Panc1 (cell line): ENCODE results near the gene STXBP1. TPM values are rescaled to one million over a fixed set of nuclear protein-coding genes. Genes with fewer than 3 reads are reported as not detected.

Source experiments
- ATAC-seq: fragments of 200-7000 bp; cut with Tn5 transposase; 2 replicates; pipeline ENCODE4 v1.9.1; 2020; ENCODE audit warnings: mild to moderate bottlenecking, moderate library complexity
- BruUV-seq: library from RNA; stranded (reverse); fragments of 400-500 nt; replicated peaks from 2 replicates; lab custom pipeline; 2021; lab: Mats Ljungman, UMichigan
- CTCF ChIA-PET: fragments of 300-600 bp; sonication (Branson Sonifier 250); formaldehyde crosslinking; loops from one replicate; lab custom pipeline; 2022; ENCODE audit warnings: antibody characterized with exemption; lab: Charles Lee
- POLR2A ChIA-PET: fragments of 300-600 bp; sonication (Branson Sonifier 250); formaldehyde crosslinking; loops from one replicate; lab custom pipeline; 2022; ENCODE audit warnings: antibody characterized with exemption; lab: Charles Lee
- DNase-seq: peaks from one replicate; pipeline ENCODE4 v3.0.0-alpha.2; 2010; ENCODE audit warnings: low read depth, low spot score
- H3K27ac ChIP-seq: 2 replicates; pipeline ENCODE4 v1.5.1; 2011; ENCODE audit warnings: mild to moderate bottlenecking, low read length, inconsistent platforms
- H3K27me3 ChIP-seq: fragments of 200-500 bp; sonication (Bioruptor generic); 2 replicates; pipeline ENCODE4 v1.6.0; 2014; ENCODE audit warnings: low read length, inconsistent platforms; ENCODE audit not compliant: control insufficient read depth, insufficient read depth
- H3K36me3 ChIP-seq: fragments of 200-500 bp; sonication (Bioruptor generic); 2 replicates; pipeline ENCODE4 v1.5.1; 2014; ENCODE audit warnings: inconsistent platforms, mild to moderate bottlenecking, low read length, moderate library complexity; ENCODE audit not compliant: control insufficient read depth, insufficient read depth
- H3K4me1 ChIP-seq: 2 replicates; pipeline ENCODE4 v1.5.1; 2011; ENCODE audit warnings: inconsistent platforms, mild to moderate bottlenecking, low read length, moderate library complexity; ENCODE audit not compliant: control insufficient read depth, insufficient read depth
- H3K4me3 ChIP-seq, 2 experiments: 2 replicates each; pipeline ENCODE4 v1.5.1; 2011 to 2012; ENCODE audit warnings: low read depth in 2 of 2, low read length in 2 of 2, mild to moderate bottlenecking in 2 of 2, inconsistent platforms in 1 of 2, moderate library complexity in 1 of 2
- H3K9me3 ChIP-seq: fragments of 200-500 bp; sonication (Bioruptor generic); 2 replicates; pipeline ENCODE4 v1.5.1; 2014; ENCODE audit warnings: low read depth, mild to moderate bottlenecking, inconsistent platforms, low read length, moderate library complexity; ENCODE audit not compliant: control insufficient read depth, insufficient read depth
- CTCF ChIP-seq: fragments of 450-650 bp; IDR thresholded peaks from 2 replicates; pipeline ENCODE4 v1.5.1; 2017; ENCODE audit warnings: mild to moderate bottlenecking
- POLR2AphosphoS5 ChIP-seq: IDR thresholded peaks from 2 replicates; pipeline ENCODE4 v1.6.1; 2012; ENCODE audit warnings: mild to moderate bottlenecking, low read depth, low read length, moderate library complexity
- REST ChIP-seq, 2 experiments: IDR thresholded peaks; 2 replicates each; pipeline ENCODE4 v1.6.1; 2011 to 2012; ENCODE audit warnings: low read depth in 2 of 2, control low read depth in 1 of 2, low read length in 1 of 2, mild to moderate bottlenecking in 1 of 2, moderate library complexity in 1 of 2; ENCODE audit not compliant: insufficient read depth in 1 of 2
- SIN3A ChIP-seq: IDR thresholded peaks from 2 replicates; pipeline ENCODE4 v1.6.1; 2012; ENCODE audit warnings: low read depth, mild to moderate bottlenecking, low read length, moderate library complexity, borderline replicate concordance; ENCODE audit not compliant: insufficient read depth
- TCF7L2 ChIP-seq: IDR thresholded peaks from 2 replicates; pipeline ENCODE4 v1.6.1; 2011; ENCODE audit warnings: mild to moderate bottlenecking, low read depth, low read length, inconsistent platforms
- in situ Hi-C: cut with HindIII; loops from 2 replicates; pipeline ENCODE4 v1.10.0; 2016; ENCODE audit warnings: low sequenced_read_pairs, low pct_unique_long_range_greater_than_20kb
- intact Hi-C: fragments of 100-400 bp; cut with micrococcal nuclease; formaldehyde crosslinking; loops from one replicate; pipeline ENCODE4 v1.10.0; 2022; ENCODE audit not compliant: unreplicated experiment
- total RNA-seq: library from RNA; stranded (reverse); gene quantifications from one replicate; pipeline ENCODE4 v1.2.1, GENCODE V29; 2021; ENCODE audit not compliant: unreplicated experiment

The STXBP1 gene
- total RNA-seq, 1 experiment from 2014 or later: 67.5 TPM

GRCh38 chr9:127730799-127731410 is 118.8 kb downstream of the STXBP1 start:
- in situ Hi-C loops (no loop called here), intact Hi-C loops (loop anchor here (10.0 kb wide), 1 partner anchor 146 kb away; no protein-coding TSS in a partner anchor)
- ChIA-PET CTCF (no interaction called here), POLR2A (no interaction called here)
- no peak overlapping the region for H3K27ac ChIP-seq
- DNase-seq (no peak), ATAC-seq (no peak)
- TF ChIP-seq REST (IDR thresholded peaks at IDR 0.05; ENCODE audit: insufficient read depth in 1 of 2, low read depth in 2 of 2, low read length in 1 of 2): no peak
- no peak for TF ChIP-seq SIN3A
- no peak for TF ChIP-seq POLR2AphosphoS5
- no peak for TF ChIP-seq TCF7L2
- no peak for TF ChIP-seq CTCF
- H3K4me3 ChIP-seq: no peak overlapping the region
- H3K27me3 ChIP-seq: no peaks in the 10 kb centered on the region
- no peaks in the 10 kb centered on the region for H3K36me3 ChIP-seq
- no peaks in the 10 kb centered on the region for H3K9me3 ChIP-seq
- no TSS peak for BruUV-seq
- H3K4me1 ChIP-seq: no peaks in the 10 kb centered on the region

- ChIA-PET CTCF (no interaction called here), POLR2A (no interaction called here)
- BruUV-seq: no TSS peak
- no peak for DNase-seq
- Histone ChIP-seq H3K36me3 (no peaks in the 10 kb centered on the region), H3K27me3 (no peaks in the 10 kb centered on the region), H3K27ac (no peak overlapping the region), H3K4me1 (no peaks in the 10 kb centered on the region), H3K9me3 (no peaks in the 10 kb centered on the region), H3K4me3 (no peak overlapping the region)
- no peak for ATAC-seq
- intact Hi-C loops: loop anchor here (10.0 kb wide), 1 partner anchor 147 kb away; no protein-coding TSS in a partner anchor
- in situ Hi-C loops: no loop called here
- TF ChIP-seq CTCF: no peak
- TF ChIP-seq SIN3A: no peak
- TF ChIP-seq REST (IDR thresholded peaks at IDR 0.05; ENCODE audit: insufficient read depth in 1 of 2, low read depth in 2 of 2, low read length in 1 of 2): no peak
Measured at GRCh38 chr9:127731938-127732337, 119.9 kb downstream of the STXBP1 start.
